GM21515 (cell line): ENCODE data around the gene ZNF221.

Experiments
- ATAC-seq: cut with Tn5 transposase; IDR thresholded peaks from one replicate; pipeline ENCODE4 v1.9.1; 2021; ENCODE audit not compliant: unreplicated experiment

ZNF221 gene

GRCh38 chr19:43956827-43957226 is 5.8 kb downstream of the ZNF221 start:
- no peak for ATAC-seq

- ATAC-seq = no peak
These were observed 6.9 kb downstream of the ZNF221 start for GRCh38 chr19:43957891-43958290.

- no peak for ATAC-seq
These were observed 9.4 kb downstream of the ZNF221 start for GRCh38 chr19:43960411-43960810.

GRCh38 chr19:43966079-43966694 is 15.2 kb downstream of the ZNF221 start:
- ATAC-seq = no peak

GRCh38 chr19:43976732-43977131 is 25.7 kb downstream of the ZNF221 start:
- no peak for ATAC-seq

GRCh38 chr19:43983544-43983911 is 32.5 kb downstream of the ZNF221 start:
- peak; percentile 18 for ATAC-seq

- ATAC-seq = peak; percentile 85
These were observed 33.1 kb downstream of the ZNF221 start, which contains the start of gene ZNF155 for GRCh38 chr19:43983912-43984686. TSS of gene ZNF155 (plus strand) at chr19:43984188. CDS start at chr19:43988544, 4,356 bp downstream.

- ATAC-seq = no peak
These were observed 33.6 kb downstream of the ZNF221 start for GRCh38 chr19:43984687-43985000.

- no peak for ATAC-seq
These were observed 46.7 kb downstream of the ZNF221 start for GRCh38 chr19:43997631-43998290.

GRCh38 chr19:44002212-44002565 is 51.2 kb downstream of the ZNF221 start:
- no peak for ATAC-seq

GRCh38 chr19:44002566-44003460 is 51.8 kb downstream of the ZNF221 start, which contains the start of gene ZNF230:
TSS of gene ZNF230 (plus strand) at chr19:44002957. CDS start at chr19:44007079, 4,122 bp downstream.
- ATAC-seq = peak; percentile 81

GRCh38 chr19:44003461-44004009 is 52.5 kb downstream of the ZNF221 start:
- peak; percentile 20 for ATAC-seq

GRCh38 chr19:44005973-44006372 is 54.9 kb downstream of the ZNF221 start:
- ATAC-seq = no peak

- ATAC-seq = no peak
These were observed 56.4 kb downstream of the ZNF221 start for GRCh38 chr19:44007473-44007872.

- ATAC-seq = no peak
These were observed 59.4 kb downstream of the ZNF221 start for GRCh38 chr19:44010468-44010867.
